ENCODE results near the gene OXER1.

The OXER1 gene

GRCh38 chr2:42764096-42764495 is at the start of gene OXER1:
Gene OXER1 (minus strand): TSS chr2:42764135. CDS start chr2:42764062, 73 bp downstream.
- no peak for DNase-seq

GRCh38 chr2:42812899-42813479 is 49.1 kb upstream of the OXER1 start:
- DNase-seq: no peak

GRCh38 chr2:42810971-42811811 is 47.3 kb upstream of the OXER1 start:
- peak in 1 of 2 experiments; percentile 73 for DNase-seq

- peak; percentile 98 for DNase-seq
Measured at GRCh38 chr2:42810121-42810970, 46.4 kb upstream of the OXER1 start.

GRCh38 chr2:42809819-42810120 is 45.8 kb upstream of the OXER1 start:
- DNase-seq: no peak

- DNase-seq: no peak
Measured at GRCh38 chr2:42809131-42809818, 45.3 kb upstream of the OXER1 start.

GRCh38 chr2:42808301-42808700 is 44.4 kb upstream of the OXER1 start:
- no peak for DNase-seq

- no peak for DNase-seq
Measured at GRCh38 chr2:42806786-42807185, 42.9 kb upstream of the OXER1 start.

- no peak for DNase-seq
Measured at GRCh38 chr2:42804891-42805290, 41.0 kb upstream of the OXER1 start.

- DNase-seq: no peak
Measured at GRCh38 chr2:42804338-42804737, 40.4 kb upstream of the OXER1 start.

- no peak for DNase-seq
Measured at GRCh38 chr2:42802150-42802549, 38.2 kb upstream of the OXER1 start.

GRCh38 chr2:42801381-42801780 is 37.4 kb upstream of the OXER1 start:
- DNase-seq: no peak

- DNase-seq: no peak
Measured at GRCh38 chr2:42800981-42801380, 37.0 kb upstream of the OXER1 start.

- no peak for DNase-seq
Measured at GRCh38 chr2:42800461-42800962, 36.6 kb upstream of the OXER1 start.

GRCh38 chr2:42799881-42800280 is 35.9 kb upstream of the OXER1 start:
- no peak for DNase-seq

- DNase-seq: no peak
Measured at GRCh38 chr2:42797281-42797680, 33.3 kb upstream of the OXER1 start.

- no peak for DNase-seq
Measured at GRCh38 chr2:42796427-42797248, 32.7 kb upstream of the OXER1 start.

GRCh38 chr2:42795841-42796301 is 31.9 kb upstream of the OXER1 start:
- no peak for DNase-seq

GRCh38 chr2:42795275-42795674 is 31.3 kb upstream of the OXER1 start:
- DNase-seq: peak in 1 of 2 experiments; percentile 11

- DNase-seq: peak in 1 of 2 experiments; percentile 20
Measured at GRCh38 chr2:42794271-42795046, 30.5 kb upstream of the OXER1 start.
